ENCODE measurements around the gene HCN3.
"Not testable (repeated sequence)": the region's sequence is repeated elsewhere in the genome, so short reads cannot be mapped to it uniquely, and the experiment has no call there.

HCN3 gene

DNA sequence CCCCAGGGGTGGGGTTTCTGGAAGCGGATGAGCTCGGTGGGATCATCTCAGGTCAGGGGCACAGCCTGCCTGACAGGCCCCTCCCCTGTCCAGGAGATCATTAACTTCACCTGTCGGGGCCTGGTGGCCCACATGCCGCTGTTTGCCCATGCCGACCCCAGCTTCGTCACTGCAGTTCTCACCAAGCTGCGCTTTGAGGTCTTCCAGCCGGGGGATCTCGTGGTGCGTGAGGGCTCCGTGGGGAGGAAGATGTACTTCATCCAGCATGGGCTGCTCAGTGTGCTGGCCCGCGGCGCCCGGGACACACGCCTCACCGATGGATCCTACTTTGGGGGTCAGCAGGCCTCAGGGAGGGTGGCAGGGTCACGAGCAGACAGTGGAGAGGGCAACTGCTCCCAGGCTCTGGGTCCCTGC lies 8.4 kb downstream of the HCN3 start:
- DNase-seq: no peak

DNA sequence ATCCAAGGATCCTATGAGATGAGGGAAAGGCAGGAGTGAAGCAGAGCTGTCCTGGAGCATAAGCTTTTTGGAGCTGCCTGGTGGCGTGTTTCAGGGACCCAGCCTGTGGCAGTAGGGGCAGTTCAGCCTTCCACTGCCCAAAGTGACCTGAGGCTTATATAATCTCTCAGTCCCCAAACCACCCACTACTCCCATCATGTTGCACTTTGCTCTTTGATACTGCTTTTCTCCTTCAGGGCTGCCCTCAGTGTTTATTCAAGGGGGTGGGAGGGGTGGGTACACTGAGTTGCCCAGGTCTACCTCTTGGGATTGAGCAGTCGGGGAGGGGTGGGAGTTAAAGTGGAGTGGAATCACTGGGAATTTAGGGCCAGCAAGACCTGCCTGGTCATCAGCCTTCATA lies 9.3 kb downstream of the HCN3 start:
- DNase-seq: no peak

DNA sequence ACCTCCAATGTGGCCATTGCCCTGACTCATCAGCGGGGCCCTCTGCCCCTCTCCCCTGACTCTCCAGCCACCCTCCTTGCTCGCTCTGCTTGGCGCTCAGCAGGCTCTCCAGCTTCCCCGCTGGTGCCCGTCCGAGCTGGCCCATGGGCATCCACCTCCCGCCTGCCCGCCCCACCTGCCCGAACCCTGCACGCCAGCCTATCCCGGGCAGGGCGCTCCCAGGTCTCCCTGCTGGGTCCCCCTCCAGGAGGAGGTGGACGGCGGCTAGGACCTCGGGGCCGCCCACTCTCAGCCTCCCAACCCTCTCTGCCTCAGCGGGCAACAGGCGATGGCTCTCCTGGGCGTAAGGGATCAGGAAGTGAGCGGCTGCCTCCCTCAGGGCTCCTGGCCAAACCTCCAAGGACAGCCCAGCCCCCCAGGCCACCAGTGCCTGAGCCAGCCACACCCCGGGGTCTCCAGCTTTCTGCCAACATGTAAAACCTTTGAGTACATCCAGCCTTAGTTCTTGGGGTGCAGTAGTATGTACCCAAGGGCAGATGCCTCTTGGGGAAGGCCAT lies 10.8 kb downstream of the HCN3 start:
- DNase-seq: no peak

DNA sequence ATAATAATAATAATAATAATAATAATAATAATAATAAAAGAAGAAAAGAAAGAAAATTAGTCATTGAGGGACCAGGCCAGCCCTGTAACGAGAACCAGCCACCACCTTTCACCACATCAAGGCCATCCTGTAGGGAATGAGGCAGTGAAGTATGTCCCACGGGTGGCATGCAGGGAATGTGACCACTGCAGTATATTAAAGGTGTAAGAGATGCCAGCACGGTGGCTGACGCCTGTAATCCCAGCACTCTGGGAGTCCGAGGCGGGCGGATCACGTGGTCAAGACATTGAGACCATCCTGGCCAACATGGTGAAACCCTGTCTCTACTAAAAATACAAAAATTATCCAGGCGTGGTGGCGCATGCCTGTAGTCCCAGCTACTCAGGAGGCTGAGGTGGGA lies 13.7 kb downstream of the HCN3 start:
- DNase-seq: not testable (repeated sequence)

DNA sequence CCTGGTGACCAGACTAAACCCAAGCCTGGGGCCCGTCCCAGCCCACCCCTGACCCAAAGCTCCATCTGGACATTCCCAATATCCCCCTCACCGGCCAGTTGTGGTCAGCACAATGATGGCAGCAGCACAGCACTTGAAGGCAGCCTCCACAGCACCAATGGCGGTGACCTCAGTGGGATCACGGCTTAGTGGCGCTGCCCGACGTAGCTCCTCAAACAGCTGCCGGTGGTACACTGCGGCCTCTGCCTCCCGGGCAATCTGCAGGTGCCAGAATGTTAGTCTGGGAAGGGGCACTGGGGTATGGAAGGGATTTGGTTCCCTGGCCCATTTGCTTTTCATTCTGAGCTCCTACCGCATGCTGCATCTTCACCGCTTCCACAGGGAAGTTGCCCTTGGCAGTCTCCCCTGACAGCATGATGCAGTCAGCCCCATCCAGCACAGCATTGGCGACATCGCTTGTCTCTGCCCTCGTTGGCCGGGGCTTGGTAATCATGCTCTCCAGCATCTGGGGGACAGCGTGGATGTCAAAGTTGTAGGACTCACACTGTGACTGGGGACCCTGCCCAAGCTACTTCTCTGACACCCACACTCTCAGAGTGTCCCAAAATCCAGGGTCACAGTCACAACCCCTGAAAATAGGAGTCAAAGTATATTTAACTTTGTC lies 16.0 kb downstream of the HCN3 start:
- no peak for DNase-seq

DNA sequence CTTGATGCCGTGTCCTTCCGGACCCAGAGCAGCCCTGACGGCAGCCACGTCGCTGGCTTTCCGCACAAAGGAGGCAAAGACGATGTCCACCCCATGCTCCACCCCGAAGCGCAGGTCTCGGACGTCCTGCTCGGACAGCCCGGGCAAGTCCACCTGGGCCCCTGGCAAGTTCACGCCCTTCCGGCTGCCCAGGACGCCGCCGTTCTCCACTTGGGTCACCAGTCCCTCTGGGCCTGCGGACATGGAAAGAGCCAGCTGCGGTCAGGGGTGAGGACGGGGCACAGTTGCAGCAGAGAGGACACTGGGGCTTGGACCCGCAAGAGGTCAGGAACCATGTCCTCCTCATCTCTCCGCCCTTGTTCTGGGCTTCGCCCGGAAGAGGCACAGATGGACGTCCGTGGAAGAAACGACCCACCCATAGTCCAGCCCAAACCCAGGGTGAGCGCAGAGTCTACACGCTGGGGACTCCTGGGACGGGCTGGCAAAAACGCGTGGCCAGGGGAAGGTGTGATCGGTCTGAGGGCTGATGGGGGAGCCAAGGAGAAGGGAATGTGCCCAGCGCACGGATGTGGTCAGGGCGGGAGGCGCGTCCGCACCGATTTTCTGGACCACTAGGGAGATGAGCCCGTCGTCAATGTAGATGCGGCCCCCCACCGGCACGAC lies 17.4 kb downstream of the HCN3 start:
- DNase-seq: no peak

DNA sequence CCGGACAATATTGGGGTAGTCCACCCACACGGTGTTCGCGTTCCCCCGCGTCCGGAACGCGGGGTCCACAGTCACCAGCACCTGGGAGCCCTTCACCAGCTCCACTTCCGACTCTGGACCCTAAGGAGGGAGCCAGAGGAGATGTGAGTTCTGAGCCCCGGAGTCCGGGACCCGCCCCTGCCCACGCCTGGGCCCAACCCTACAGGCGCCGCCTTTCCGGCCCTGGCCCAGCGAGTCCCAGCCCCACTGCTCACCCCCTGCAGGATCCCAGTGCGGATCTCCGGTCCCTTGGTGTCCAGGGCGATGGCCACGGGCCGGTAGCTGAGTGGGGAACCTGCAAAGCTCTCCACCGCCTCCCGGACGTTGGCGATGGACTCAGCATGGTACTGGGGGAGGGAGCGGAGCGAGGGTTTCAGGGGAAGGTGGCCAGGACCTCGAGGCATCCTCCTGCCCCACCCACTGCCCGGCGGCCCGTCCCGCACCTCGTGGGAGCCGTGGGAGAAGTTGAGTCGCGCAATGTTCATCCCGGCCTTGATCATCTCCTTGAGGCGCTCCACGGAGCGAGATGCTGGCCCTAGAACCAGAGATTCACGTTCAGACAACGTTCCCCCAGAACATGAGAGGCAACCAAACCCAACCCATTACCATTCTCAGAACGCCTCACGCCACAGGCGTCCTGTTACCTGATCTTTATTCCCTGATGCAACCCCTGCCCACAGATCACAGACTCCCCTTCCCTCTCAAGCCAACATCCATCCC lies 18.1 kb downstream of the HCN3 start:
- no peak for DNase-seq

DNA sequence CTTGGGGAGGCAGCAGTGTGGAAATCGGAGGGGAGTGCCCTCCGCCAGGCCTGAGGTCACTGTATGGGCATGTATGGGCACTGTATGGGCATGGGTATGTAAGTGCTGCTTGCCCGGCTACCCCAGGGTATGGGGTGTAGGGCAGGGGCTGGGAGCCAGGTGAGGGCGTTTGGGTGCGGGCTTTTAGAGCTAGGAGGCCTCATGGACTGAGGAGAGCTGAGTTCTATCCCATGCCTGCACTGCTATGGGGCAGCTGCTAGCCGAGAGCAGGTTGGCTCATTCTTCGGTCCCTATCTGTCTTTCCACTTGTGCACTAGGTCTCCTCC lies 18.6 kb downstream of the HCN3 start:
- no peak for DNase-seq

DNA sequence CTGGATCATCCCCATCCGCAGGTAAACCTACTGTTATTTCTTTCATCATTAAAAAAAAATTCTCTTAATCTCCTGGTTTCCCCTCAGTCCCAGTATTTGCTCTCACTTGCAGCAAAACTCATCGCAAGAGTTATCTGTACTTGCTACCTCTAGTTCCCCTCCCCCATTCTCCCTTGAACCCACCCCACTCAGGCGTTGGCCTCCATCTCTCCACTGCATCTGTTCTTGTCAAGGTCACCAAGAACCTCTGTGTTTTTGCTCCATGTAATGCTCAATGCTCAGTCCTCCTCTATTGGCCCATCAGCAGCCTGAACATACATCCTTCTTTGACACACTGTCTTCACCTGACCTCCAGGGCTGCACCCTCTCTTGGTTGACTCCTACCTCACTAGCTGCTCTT lies 19.4 kb downstream of the HCN3 start:
- no peak for DNase-seq

DNA sequence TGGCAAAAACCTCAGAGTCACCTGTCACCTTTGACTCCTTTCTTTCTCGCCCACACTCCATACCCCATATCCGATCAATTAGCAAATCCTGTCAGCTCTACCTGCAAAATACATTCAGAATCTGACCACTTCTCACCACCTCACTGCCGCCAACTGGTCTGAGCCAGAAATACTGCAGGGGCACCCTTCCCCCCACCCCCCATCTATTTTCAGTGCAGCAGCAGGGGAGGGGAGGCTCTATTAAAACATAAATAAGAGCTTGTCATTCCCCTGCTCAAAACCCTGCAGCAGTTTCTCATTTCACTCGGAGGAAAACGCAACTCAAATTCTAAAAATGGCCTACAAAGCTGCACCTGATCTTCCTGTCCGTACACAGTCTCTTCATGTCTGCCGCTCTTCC lies 20.1 kb downstream of the HCN3 start:
- DNase-seq: no peak

DNA sequence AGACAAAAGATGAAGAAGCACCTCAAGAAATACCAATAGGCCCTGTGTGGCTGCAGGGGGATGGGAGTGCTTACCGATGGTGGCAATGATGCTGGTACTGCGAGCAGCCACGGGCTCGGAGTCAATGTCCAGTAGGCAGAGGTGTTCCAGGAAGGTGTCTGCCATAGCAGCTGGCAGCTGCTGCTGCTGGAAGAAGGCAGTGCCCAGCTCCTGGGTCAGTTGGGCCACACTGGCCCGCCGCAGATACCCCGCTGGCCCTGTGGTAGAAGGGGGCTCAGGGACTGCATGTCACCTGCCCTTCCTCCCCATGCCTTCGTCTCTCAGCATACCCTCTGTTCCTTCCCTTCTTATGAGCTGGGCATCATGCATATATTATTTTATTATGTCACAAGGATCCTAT lies 22.8 kb downstream of the HCN3 start:
- no peak for DNase-seq

DNA sequence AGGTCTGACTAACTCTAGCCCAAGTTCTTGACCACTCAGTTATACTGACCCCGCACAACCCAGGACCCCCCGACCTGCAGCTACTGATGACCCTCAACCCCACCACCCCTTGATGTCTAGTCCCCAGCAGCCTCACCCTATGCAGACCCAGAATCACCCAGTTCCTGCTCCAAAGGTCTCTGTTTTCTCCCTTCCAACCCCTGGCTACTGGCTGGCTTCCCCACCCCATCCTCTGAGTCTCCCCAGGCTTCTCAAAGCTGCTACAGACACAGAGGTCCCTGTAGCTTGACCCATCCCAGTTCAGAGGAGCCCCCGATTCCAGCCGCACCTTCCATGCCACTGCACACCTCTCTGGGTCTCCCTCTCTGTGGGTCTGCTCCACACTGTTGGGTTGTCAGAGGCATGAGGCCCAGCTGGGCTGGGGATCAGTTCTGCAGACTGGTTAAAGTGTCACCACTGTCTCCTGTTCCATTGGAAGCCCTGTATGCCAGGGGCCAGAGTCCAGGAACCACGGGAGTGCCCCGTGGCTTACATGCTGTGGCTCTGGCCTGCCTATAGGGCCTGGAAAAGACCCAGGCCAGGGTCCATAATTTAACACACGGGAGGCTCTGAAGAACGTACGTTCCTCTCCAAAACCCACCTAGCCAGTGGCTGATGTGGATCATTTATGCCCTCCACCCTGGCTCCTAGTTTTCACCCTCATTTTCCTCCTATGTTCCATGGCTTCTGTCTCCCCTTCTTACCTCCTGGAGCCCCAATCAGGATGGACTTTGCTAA lies 23.5 kb downstream of the HCN3 start:
- DNase-seq: no peak

DNA sequence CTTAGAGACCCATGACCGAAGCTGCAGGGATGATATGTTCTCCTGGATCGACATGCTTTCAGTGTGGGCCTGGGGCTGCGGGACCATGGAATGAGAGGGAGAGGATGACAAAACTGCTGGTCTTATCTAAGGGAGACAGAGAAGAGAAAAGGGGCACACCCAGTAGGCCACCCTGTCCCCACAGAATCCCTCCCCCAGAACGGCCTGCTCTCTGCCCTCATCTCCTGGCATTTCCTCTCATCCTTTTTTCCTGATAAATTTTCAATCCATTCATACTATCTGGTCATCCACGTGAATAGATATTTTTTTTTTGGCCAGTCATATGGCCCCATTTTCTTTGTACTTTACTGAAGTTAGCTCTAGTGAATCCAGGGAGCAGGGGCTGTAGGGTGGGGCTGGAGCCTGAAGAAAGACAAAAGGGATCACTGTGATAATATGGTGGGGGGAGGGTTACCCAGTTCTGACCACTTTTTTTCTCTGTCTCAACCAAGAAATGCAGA lies 24.1 kb downstream of the HCN3 start, which contains the start of gene PKLR:
Gene PKLR (minus strand): TSS at position 97 of the 500 bp plus-strand sequence. CDS start 43 bp downstream, at position 54.
- DNase-seq: no peak

DNA sequence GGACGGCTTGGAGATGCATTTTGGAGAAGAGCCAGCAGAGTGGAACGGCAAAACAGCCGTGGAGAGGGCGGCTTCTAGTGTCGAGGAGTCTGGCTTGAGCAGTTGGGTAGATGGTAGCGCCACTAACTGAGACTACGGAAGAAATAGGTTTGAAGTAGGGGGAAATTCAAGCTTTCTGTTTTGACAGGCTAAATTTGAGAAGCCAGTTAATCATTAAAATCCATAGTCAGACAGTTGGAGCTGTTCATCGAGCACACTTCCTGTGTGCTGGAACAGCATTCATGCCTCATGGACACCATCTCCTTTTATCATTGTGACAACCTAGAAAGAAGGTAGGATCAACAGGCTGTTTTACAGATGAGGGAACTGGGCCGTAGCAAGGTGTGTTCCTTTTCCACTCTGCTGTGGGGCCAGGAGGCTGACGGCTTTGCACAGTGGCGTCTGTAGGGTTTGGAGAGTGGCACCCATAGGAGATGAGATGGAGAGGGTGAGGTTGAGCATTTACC lies 27.3 kb downstream of the HCN3 start:
- DNase-seq: no peak

DNA sequence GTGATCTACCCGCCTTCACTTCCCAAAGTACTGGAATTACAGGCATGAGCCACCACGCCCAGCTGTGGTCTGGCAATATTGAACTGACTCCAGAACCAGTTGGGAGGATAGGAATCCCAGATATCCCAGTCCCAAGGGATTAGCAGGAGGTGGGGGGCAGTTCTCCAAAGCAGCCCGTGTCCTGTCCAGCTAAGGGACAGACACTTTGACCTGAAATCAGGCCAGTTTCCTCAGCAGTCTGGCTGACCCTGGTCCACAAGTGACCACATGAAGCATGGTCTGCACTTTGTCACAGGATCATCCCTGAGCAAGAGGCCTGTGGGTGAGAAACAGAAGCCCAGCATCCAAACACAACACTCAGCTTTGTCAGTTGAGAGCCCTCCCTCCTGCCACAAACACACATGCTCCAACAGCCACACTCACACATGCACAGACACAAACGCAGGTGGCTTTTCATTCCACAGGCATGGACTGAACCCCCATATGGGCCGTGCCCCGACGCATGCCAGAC lies 28.7 kb downstream of the HCN3 start:
- DNase-seq: no peak

DNA sequence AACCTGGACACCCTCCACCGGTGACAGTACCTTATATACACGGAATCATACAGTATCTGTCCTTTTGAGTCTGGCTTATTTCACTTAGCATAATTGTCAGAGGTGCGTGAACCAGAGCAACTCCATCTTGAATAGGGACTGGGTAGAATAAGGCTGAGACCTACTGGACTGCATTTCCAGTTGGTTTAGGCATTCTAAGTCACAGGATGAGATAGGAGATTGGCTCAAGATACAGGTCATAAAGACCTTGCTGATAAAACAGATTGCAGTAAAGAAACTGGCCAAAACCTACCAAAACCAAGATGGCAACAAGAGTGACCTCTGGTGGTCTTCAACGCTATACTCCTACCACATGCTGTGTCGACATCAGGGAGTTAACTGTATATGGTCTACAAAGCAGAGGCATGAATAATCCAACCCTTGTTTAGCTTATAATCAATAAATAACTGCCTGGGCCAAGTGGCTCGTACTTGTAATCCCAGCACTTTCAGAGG lies 30.0 kb downstream of the HCN3 start:
- DNase-seq: no peak

DNA sequence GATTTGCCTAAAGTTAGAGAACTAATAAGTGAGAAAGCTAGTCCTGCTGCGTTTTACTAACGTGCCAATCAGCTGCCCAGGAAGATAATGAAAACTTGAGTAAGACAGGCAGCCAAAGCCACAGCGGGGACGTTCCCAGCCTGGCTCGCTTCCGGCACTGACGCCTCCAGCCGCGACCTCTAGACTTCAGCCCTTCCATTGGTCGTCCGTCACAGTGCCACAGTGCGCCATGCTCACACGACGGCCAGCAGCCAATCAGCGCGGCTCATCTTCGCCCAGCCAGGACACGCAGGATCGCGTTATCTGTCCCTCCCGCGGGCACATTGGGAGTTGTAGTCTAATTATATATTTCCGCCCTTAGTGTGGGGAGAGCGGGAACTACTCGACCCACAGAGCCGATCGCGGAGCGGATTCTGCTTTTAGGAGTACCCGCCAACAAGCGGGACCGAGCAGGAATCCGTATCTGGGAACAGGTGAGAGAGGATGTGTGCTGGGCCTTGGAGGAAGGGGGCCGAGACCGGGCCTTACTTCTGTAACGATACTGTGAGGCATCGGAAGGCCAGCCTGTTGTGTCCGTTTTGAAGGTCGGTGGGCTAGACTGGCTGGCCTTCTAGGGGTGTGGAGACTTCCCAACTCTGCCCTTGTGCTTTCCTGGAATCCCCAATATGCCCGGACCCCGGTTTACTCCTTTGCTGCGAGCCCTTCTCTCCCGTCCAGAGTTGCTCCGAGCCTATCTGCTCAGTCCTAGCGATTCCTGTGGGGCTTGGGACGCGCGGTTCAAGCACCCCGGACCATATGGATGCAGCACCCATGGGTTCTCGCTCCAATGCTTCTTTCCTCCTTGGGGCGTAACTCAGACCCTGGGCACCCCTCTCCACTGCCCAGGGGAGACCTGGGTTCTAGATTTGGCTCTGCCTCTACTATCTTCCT lies 31.5 kb downstream of the HCN3 start, which contains the start of gene FDPS:
Gene FDPS (plus strand): TSS at position 374 of the 930 bp plus-strand sequence. CDS start 924 bp downstream, outside the sequence.
- peak; percentile 98 for DNase-seq

DNA sequence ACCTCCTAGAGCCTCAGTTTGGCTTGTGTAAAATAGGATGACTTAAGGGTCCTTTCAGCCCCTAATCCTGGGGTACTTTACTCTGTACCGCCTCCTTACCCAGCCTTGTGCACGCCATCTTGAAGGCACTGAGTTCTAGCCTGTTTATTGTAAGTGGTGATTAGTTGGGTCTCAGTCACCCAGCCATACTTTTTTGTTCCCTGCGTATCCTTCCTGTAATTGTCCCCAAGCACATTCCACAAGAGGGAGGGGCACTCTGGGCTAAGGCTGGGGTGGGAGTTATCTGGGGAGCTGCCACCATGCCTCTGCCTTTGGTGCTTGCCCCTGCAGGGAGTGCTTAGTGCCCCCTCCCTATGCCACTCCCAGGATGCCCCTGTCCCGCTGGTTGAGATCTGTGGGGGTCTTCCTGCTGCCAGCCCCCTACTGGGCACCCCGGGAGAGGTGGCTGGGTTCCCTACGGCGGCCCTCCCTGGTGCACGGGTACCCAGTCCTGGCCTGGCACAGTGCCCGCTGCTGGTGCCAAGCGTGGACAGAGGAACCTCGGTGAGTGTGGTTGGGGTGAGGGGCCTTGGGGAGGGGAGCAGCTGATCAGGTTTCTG lies 32.3 kb downstream of the HCN3 start:
- no peak for DNase-seq

DNA sequence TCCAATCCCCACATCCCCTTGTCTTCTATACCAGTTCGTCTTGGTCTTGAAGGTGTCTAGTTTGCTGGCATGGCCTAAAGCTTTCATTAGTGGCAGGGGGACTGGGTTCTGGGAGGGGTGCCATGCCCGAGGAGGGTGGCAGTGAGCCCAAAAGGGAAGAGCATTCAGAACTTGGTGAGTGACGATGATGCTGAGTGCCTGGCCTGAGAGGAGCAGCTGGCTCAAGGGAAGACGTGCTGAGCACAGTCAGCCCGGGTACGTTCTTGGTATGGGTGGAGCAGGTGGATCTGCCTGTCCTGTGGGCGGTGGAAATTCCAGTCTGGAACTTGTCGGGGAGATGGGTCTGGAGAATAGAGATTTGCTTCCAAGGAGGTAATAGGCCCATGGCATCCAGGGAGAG lies 36.0 kb downstream of the HCN3 start:
- no peak for DNase-seq

DNA sequence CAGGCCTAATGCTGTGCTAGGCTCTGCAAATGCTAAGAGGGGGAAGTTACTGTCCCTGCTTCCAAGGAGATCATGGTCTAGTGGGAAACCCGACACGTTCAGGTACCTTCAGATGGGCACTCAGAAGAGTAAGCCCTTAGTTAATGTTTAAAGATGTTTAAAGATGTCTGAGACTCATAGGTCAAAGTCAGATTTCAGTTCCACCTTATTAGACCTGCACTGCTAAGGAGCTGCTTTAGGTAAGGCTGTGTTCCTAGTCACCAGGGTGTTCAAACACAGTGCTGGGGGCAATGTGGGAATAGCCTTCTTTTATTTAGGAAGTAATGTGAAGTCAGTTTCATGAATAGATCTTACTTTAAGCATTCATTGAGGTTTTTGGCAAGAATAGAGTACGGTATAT lies 39.7 kb downstream of the HCN3 start:
- DNase-seq: no peak

DNA sequence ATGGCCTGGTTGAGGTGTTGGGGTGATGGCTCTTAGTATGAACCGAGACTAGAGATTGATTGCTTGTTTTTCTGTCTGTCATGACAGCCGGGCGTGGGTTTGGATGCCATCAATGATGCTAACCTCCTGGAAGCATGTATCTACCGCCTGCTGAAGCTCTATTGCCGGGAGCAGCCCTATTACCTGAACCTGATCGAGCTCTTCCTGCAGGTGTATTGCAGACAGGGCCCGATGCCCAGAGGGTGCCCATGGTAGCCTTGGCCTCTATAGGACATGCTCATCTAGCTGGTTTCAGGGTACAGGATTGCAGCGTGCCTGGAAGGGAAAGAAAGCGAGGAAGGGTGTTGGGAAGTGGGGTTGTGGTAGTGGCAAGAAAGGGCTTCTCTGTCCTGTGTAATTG lies 40.8 kb downstream of the HCN3 start:
- no peak for DNase-seq

Measured in stimulated activated CD4-positive, alpha-beta T cell treated with anti-CD3 and anti-CD28 coated beads, Interleukin-4, amount 100 ng/mL, for 24 hours (primary cell).